HepG2 (cell line): ENCODE results near the gene P3H4. TPM values are rescaled to one million over a fixed set of nuclear protein-coding genes. Genes with fewer than 3 reads are reported as not detected.

Experiments used
- ATAC-seq: fragments of 200-7000 bp; cut with Tn5 transposase; 3 replicates; pipeline ENCODE4 v1.9.1; 2020; ENCODE audit warnings: mild to moderate bottlenecking, moderate library complexity
- BruUV-seq: library from RNA; stranded (reverse); fragments of 400-500 nt; replicated peaks from 2 replicates; lab custom pipeline; 2021; lab: Mats Ljungman, UMichigan
- CTCF ChIA-PET: fragments of 300-600 bp; formaldehyde crosslinking; extraction: SDS; loops from one replicate; lab custom pipeline; 2021; ENCODE audit warnings: low total read pairs, inconsistent platforms, low intra/inter-chr PET ratio; lab: Yijun Ruan, JAX
- POLR2A ChIA-PET: fragments of 350-600 bp; sonication (Branson Sonifier 250); formaldehyde crosslinking; loops from one replicate; lab custom pipeline; 2020; ENCODE audit warnings: antibody characterized with exemption, inconsistent platforms; lab: Yijun Ruan, JAX
- DNase-seq: peaks from one replicate; pipeline ENCODE4 v3.0.0-alpha.2; 2015; ENCODE audit warnings: low spot score
- FAIRE-seq: peaks from 3 replicates; lab custom pipeline; 2011; peaks lifted over from hg19 to GRCh38; lab: Jason Lieb, UNC
- H2AFZ ChIP-seq: one replicate; pipeline ENCODE4 v1.6.1; 2011; ENCODE audit warnings: low read length, inconsistent platforms
- H3K27ac ChIP-seq: fragments of 300-600 bp; 3 replicates; pipeline ENCODE4 v1.8.0; 2011; ENCODE audit warnings: mixed run types, mild to moderate bottlenecking, mixed read lengths, low read length, inconsistent platforms; ENCODE audit not compliant: insufficient read depth; ENCODE audit errors: extremely low read length
- H3K27me3 ChIP-seq, 2 experiments: fragments of 200-600 bp in 1 of 2; 2 replicates in 1 of 2; 3 replicates in 1 of 2; pipeline versions ENCODE4 v1.6.0 to v1.8.0; 2011; ENCODE audit warnings: low read length in 2 of 2, mild to moderate bottlenecking in 2 of 2, moderate library complexity in 2 of 2, inconsistent platforms in 1 of 2; ENCODE audit not compliant: insufficient read depth in 2 of 2, control insufficient read depth in 1 of 2
- H3K36me3 ChIP-seq, 2 experiments: fragments of 200-600 bp in 1 of 2; replicated peaks in 1 of 2; 2 replicates in 1 of 2; 3 replicates in 1 of 2; pipeline versions ENCODE4 v1.5.1 to v1.8.0; 2011; ENCODE audit warnings: low read length in 2 of 2, inconsistent platforms in 1 of 2; ENCODE audit not compliant: insufficient read depth in 2 of 2, control insufficient read depth in 1 of 2
- H3K4me1 ChIP-seq: 2 replicates; pipeline ENCODE4 v1.5.1; 2012; ENCODE audit warnings: low read length, inconsistent platforms; ENCODE audit not compliant: insufficient read depth
- H3K4me2 ChIP-seq: 2 replicates; pipeline ENCODE4 v1.6.0; 2011; ENCODE audit warnings: low read depth, low read length, inconsistent platforms
- H3K4me3 ChIP-seq, 3 experiments: fragments of 200-600 bp in 1 of 3; sonication (generic), shearing (Covaris generic) in 1 of 3; replicated peaks in 1 of 3; 2 replicates each; pipeline ENCODE4 v1.5.1; 2011 to 2016; ENCODE audit warnings: low read length in 3 of 3, inconsistent platforms in 2 of 3, low read depth in 2 of 3, mild to moderate bottlenecking in 2 of 3, control low read depth in 1 of 3, mixed read lengths in 1 of 3; ENCODE audit not compliant: insufficient read depth in 1 of 3
- H3K79me2 ChIP-seq: one replicate; pipeline ENCODE4 v1.6.1; 2011; ENCODE audit warnings: low read length, inconsistent platforms; ENCODE audit not compliant: insufficient read depth
- H3K9ac ChIP-seq: 2 replicates; pipeline ENCODE4 v1.6.0; 2011; ENCODE audit warnings: mild to moderate bottlenecking, low read depth, low read length, inconsistent platforms; ENCODE audit not compliant: insufficient read depth
- H3K9me3 ChIP-seq: 2 replicates; pipeline ENCODE4 v1.5.1; 2012; ENCODE audit warnings: mild to moderate bottlenecking, low read length
- H4K20me1 ChIP-seq: 2 replicates; pipeline ENCODE4 v1.6.0; 2011; ENCODE audit warnings: inconsistent platforms, mild to moderate bottlenecking, low read length, moderate library complexity; ENCODE audit not compliant: insufficient read depth
- GFI1 ChIP-seq: sonication (generic); formaldehyde crosslinking; IDR thresholded peaks from 2 replicates; pipeline ENCODE4 v1.5.0; 2020; ENCODE audit warnings: missing genetic modification reagents, mild to moderate bottlenecking, borderline replicate concordance
- GTF3A ChIP-seq: sonication (generic); formaldehyde crosslinking; conservative IDR thresholded peaks from 2 replicates; pipeline ENCODE4 v1.4.0; 2020; ENCODE audit warnings: mild to moderate bottlenecking, missing genetic modification reagents
- HCFC1 ChIP-seq: fragments of 150-350 bp; IDR thresholded peaks from 2 replicates; pipeline ENCODE4 v1.6.1; 2014; ENCODE audit warnings: low read depth, low read length
- PHF8 ChIP-seq: sonication (generic); formaldehyde crosslinking; IDR thresholded peaks from 2 replicates; pipeline ENCODE4 v1.5.0; 2020; ENCODE audit warnings: missing genetic modification reagents
- SIX4 ChIP-seq: sonication (generic); formaldehyde crosslinking; IDR thresholded peaks from 2 replicates; pipeline ENCODE4 v1.4.0; 2020; ENCODE audit warnings: missing genetic modification reagents
- SNAI1 ChIP-seq: sonication (generic); formaldehyde crosslinking; IDR thresholded peaks from 2 replicates; pipeline ENCODE4 v1.5.0; 2020; ENCODE audit warnings: mild to moderate bottlenecking, missing genetic modification reagents, borderline replicate concordance
- SP2 ChIP-seq: sonication (generic); formaldehyde crosslinking; IDR thresholded peaks from 2 replicates; pipeline ENCODE4 v1.5.1; 2020; ENCODE audit warnings: mild to moderate bottlenecking, missing genetic modification reagents
- SP5 ChIP-seq: IDR thresholded peaks from 2 replicates; pipeline ENCODE4 v1.6.1; 2016; ENCODE audit warnings: low read depth, borderline replicate concordance
- TGIF2 ChIP-seq: IDR thresholded peaks from 2 replicates; pipeline ENCODE4 v1.6.1; 2016; ENCODE audit warnings: control low read depth, missing compliant biosample characterization
- ZBTB2 ChIP-seq: sonication (generic); formaldehyde crosslinking; IDR thresholded peaks from 2 replicates; pipeline ENCODE4 v1.8.0; 2022; ENCODE audit warnings: low read depth, missing genetic modification reagents
- ZBTB3 ChIP-seq: sonication (generic); formaldehyde crosslinking; IDR thresholded peaks from 2 replicates; pipeline ENCODE4 v1.4.0; 2020; ENCODE audit warnings: low read depth, mild to moderate bottlenecking, moderate library complexity, missing genetic modification reagents, borderline replicate concordance
- ZBTB34 ChIP-seq: sonication (generic); formaldehyde crosslinking; IDR thresholded peaks from 2 replicates; pipeline ENCODE4 v1.8.0; 2022; ENCODE audit warnings: mild to moderate bottlenecking, missing genetic modification reagents
- ZC3H4 ChIP-seq: sonication (generic); formaldehyde crosslinking; IDR thresholded peaks from 2 replicates; pipeline ENCODE4 v1.4.0; 2020; ENCODE audit warnings: missing genetic modification reagents, borderline replicate concordance
- ZFP82 ChIP-seq: sonication (generic); formaldehyde crosslinking; IDR thresholded peaks from 2 replicates; pipeline ENCODE4 v1.5.1; 2020; ENCODE audit warnings: mild to moderate bottlenecking, missing genetic modification reagents, borderline replicate concordance
- ZNF253 ChIP-seq: sonication (generic); formaldehyde crosslinking; IDR thresholded peaks from 2 replicates; pipeline ENCODE4 v1.8.0; 2022; ENCODE audit warnings: mild to moderate bottlenecking, missing genetic modification reagents, borderline replicate concordance
- ZNF547 ChIP-seq: sonication (generic); formaldehyde crosslinking; IDR thresholded peaks from 2 replicates; pipeline ENCODE4 v1.5.1; 2020; ENCODE audit warnings: mild to moderate bottlenecking, missing genetic modification reagents
- ZNF614 ChIP-seq: IDR thresholded peaks from 2 replicates; pipeline ENCODE4 v1.6.1; 2018; ENCODE audit warnings: missing biosample characterization, missing genetic modification reagents, inconsistent platforms, borderline replicate concordance
- ZNF644 ChIP-seq: IDR thresholded peaks from 2 replicates; pipeline ENCODE4 v1.6.1; 2016; ENCODE audit warnings: low read depth
- ZSCAN21 ChIP-seq: sonication (generic); formaldehyde crosslinking; IDR thresholded peaks from 2 replicates; pipeline ENCODE4 v1.8.0; 2022; ENCODE audit warnings: mild to moderate bottlenecking, missing genetic modification reagents, moderate library complexity, borderline replicate concordance
- WGBS: methylation state at CpG from one replicate; pipeline ENCODE4 v1.1.6; 2017; ENCODE audit warnings: low lambda C conversion rate; 5-methylcytosine and 5-hydroxymethylcytosine counted together
- in situ Hi-C: cut with HindIII; loops from 2 replicates; pipeline ENCODE4 v1.10.0; 2017; ENCODE audit warnings: low pct_unique_long_range_greater_than_20kb; ENCODE audit not compliant: extremely low pct_ligation_motif_present
- intact Hi-C: fragments of 100-400 bp; cut with micrococcal nuclease; formaldehyde crosslinking; loops from one replicate; pipeline ENCODE4 v1.10.0; 2022; ENCODE audit not compliant: unreplicated experiment
- polyA plus RNA-seq, 8 experiments: library from polyadenylated mRNA; depleted of rRNA in 3 of 8; stranded (reverse) in 7 of 8; unstranded in 1 of 8; fragments of >200 nt; fragmentation: Illumina TruSeq in 4 of 8; extraction: Trizol in 4 of 8; gene quantifications; 2 replicates each; pipeline versions ENCODE4 v1.2.1 to v1.2.3, GENCODE V29; 2011 to 2016; ENCODE audit warnings: low read depth in 4 of 8, missing spikeins in 1 of 8, mixed read lengths in 1 of 8; ENCODE audit not compliant: insufficient read depth in 1 of 8
- total RNA-seq, 5 experiments: library from RNA; depleted of rRNA; stranded (reverse); fragments of >200 nt; fragmentation: Illumina TruSeq; extraction: Trizol; gene quantifications; 2 replicates each; pipeline ENCODE4 v1.2.3, GENCODE V29; 2016; ENCODE audit warnings: low read depth in 1 of 5

P3H4 gene
- total and polyA plus RNA-seq, 2 of the 13 experiments (the other 11 are each of a cell fraction or from before 2014, with no cell fraction given): 37.1 to 50.6 TPM

- intact Hi-C loops (no loop called here), in situ Hi-C loops (no loop called here)
- FAIRE-seq (no peak), DNase-seq (no peak), ATAC-seq (no peak)
- no peaks in the 10 kb centered on the region for H3K36me3 ChIP-seq
- H3K79me2 ChIP-seq: peaks cover 6% of the 10 kb centered on the region
- CTCF ChIA-PET: no interaction called here
- H3K9ac ChIP-seq: no peak overlapping the region
- H2AFZ ChIP-seq: no peak overlapping the region
- H3K4me3 ChIP-seq: no peak overlapping the region
- H3K4me2 ChIP-seq: no peak overlapping the region
- POLR2A ChIA-PET: interaction anchor here (0.7 to 3.5 kb wide), 4 partner anchors 11 to 96 kb away, joined by 5 to 86 read pairs (median 19); partner anchors contain the start of gene EIF1
- WGBS: 93% methylated on average over 6 of the region's 6 CpGs
- no peaks in the 10 kb centered on the region for H3K27me3 ChIP-seq
- peaks cover 3% of the 10 kb centered on the region for H4K20me1 ChIP-seq
- H3K4me1 ChIP-seq: peaks cover 34% of the 10 kb centered on the region
- TF ChIP-seq ZC3H4 (CRISPR knock-in tag): no peak
- no peak for TF ChIP-seq ZBTB34
- no peak for TF ChIP-seq ZNF547 (CRISPR knock-in tag)
- TF ChIP-seq ZSCAN21 (CRISPR knock-in tag): no peak
- no peak for TF ChIP-seq HCFC1
- no peak for TF ChIP-seq ZNF644
- TF ChIP-seq ZNF614: no peak
- TF ChIP-seq ZNF253 (CRISPR knock-in tag): no peak
- no peak for TF ChIP-seq GTF3A (CRISPR knock-in tag)
- no peak for TF ChIP-seq ZBTB3 (CRISPR knock-in tag)
- TF ChIP-seq GFI1 (CRISPR knock-in tag): no peak
- no peak for TF ChIP-seq TGIF2 (CRISPR knock-in tag)
- TF ChIP-seq SNAI1 (CRISPR knock-in tag): no peak
- no peak for TF ChIP-seq SP2 (CRISPR knock-in tag)
- no peak for TF ChIP-seq ZFP82 (CRISPR knock-in tag)
- no peak for TF ChIP-seq SP5 (CRISPR knock-in tag)
- TF ChIP-seq SIX4 (CRISPR knock-in tag): no peak
- no peak for TF ChIP-seq PHF8 (CRISPR knock-in tag)
- TF ChIP-seq ZBTB2 (CRISPR knock-in tag): no peak
- H3K9me3 ChIP-seq: no peaks in the 10 kb centered on the region
- H3K27ac ChIP-seq: no peak overlapping the region
- BruUV-seq: no TSS peak
Measured at GRCh38 chr17:41784207-41784744, 27.5 kb downstream of the P3H4 start.
